Measurements from ENCODE around the gene FAM181A.

Gene FAM181A

DNA sequence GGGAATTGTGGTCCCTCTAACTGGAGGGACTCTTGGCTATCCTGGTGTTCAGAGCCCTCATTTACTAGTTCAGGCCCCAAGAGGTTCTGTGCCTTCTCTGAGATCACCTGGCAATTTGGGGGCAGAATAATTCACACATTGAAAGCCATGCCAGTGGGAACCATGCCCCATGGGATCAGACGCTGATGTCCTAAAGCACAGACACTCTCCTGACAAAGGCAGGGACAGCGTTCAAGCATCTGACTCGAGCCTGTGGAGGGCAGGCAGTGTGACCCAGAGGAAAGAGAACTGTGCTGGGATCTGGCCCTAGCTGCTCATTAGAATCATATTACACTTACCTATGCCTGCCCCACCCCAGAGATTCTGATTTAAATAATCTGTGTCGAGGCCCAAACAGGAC is 51.6 kb downstream of the FAM181A start:
- DNase-seq (ENCODE audit: low read depth, low spot score): no peak
